Measurements from ENCODE around the gene SLC30A2.

- no peak for TF ChIP-seq CTCF (IDR thresholded peaks at IDR 0.05)
- TF ChIP-seq EP300 (IDR thresholded peaks at IDR 0.05): no peak
- TF ChIP-seq POLR2A (IDR thresholded peaks at IDR 0.05): no peak
- no peak for TF ChIP-seq POLR2AphosphoS5 (IDR thresholded peaks at IDR 0.05)
These were observed 37.3 kb upstream of the SLC30A2 start for GRCh38 chr1:26083208-26083607.

Data from upper lobe of left lung (tissue), 4 donors.